H1 (cell line): Measurements from ENCODE around the gene OR2V2. TPM values are rescaled to one million over a fixed set of nuclear protein-coding genes. Genes with fewer than 3 reads are reported as not detected.

Experiments used
- CTCF ChIA-PET: fragments of 300-600 bp; sonication (Branson Sonifier 250); formaldehyde crosslinking; loops from one replicate; lab custom pipeline; 2021; ENCODE audit not compliant: partially characterized antibody; lab: Charles Lee
- POLR2A ChIA-PET: fragments of 300-600 bp; sonication (Branson Sonifier 250); formaldehyde crosslinking; loops from one replicate; lab custom pipeline; 2021; ENCODE audit warnings: inconsistent platforms; ENCODE audit not compliant: partially characterized antibody; lab: Charles Lee
- DNase-seq, 2 experiments: peaks; one replicate each; pipeline versions ENCODE4 v3.0.0 to v3.0.0-alpha.2; 2010 to 2022; ENCODE audit warnings: low spot score in 2 of 2, low read depth in 1 of 2, mixed read lengths in 1 of 2
- FAIRE-seq: peaks from 2 replicates; lab custom pipeline; 2011; peaks lifted over from hg19 to GRCh38; lab: Jason Lieb, UNC
- H2AFZ ChIP-seq: 2 replicates; pipeline ENCODE4 v1.8.1; 2012; ENCODE audit warnings: low read length, inconsistent platforms
- H2AK5ac ChIP-seq: 2 replicates; pipeline ENCODE4 v1.6.1; 2013; ENCODE audit warnings: low read depth, low read length
- H2BK120ac ChIP-seq: replicated peaks from 2 replicates; pipeline ENCODE3; 2013; ENCODE audit warnings: low read depth, low read length, inconsistent platforms
- H2BK12ac ChIP-seq: 2 replicates; pipeline ENCODE4 v1.6.1; 2013; ENCODE audit warnings: low read depth, low read length
- H2BK15ac ChIP-seq: 2 replicates; pipeline ENCODE4 v1.6.1; 2013; ENCODE audit warnings: low read length
- H2BK20ac ChIP-seq: 2 replicates; pipeline ENCODE4 v1.6.1; 2013; ENCODE audit warnings: low read length
- H2BK5ac ChIP-seq: 2 replicates; pipeline ENCODE4 v1.6.1; 2013; ENCODE audit warnings: low read depth, low read length
- H3K14ac ChIP-seq: 2 replicates; pipeline ENCODE4 v1.6.1; 2013; ENCODE audit warnings: inconsistent platforms; ENCODE audit not compliant: insufficient read length
- H3K18ac ChIP-seq: 2 replicates; pipeline ENCODE4 v1.6.1; 2013; ENCODE audit warnings: low read length; ENCODE audit errors: extremely low read depth
- H3K23ac ChIP-seq: 2 replicates; pipeline ENCODE4 v1.6.1; 2013; ENCODE audit warnings: inconsistent platforms; ENCODE audit not compliant: insufficient read length
- H3K23me2 ChIP-seq: 2 replicates; pipeline ENCODE4 v1.6.1; 2013; ENCODE audit warnings: low read depth, low read length
- H3K27ac ChIP-seq: 2 replicates; pipeline ENCODE4 v1.6.1; 2011; ENCODE audit warnings: low read depth, low read length, inconsistent platforms
- H3K27me3 ChIP-seq, 4 experiments: replicated peaks in 1 of 4; 1 replicate in 1 of 4; 2 replicates in 3 of 4; pipeline versions ENCODE4 v1.6.1 to v1.8.1; 2011 to 2013; ENCODE audit warnings: low read length in 3 of 4, mild to moderate bottlenecking in 3 of 4, inconsistent platforms in 2 of 4, mixed read lengths in 2 of 4, moderate library complexity in 1 of 4; ENCODE audit not compliant: control insufficient read depth in 3 of 4, insufficient read depth in 3 of 4; ENCODE audit errors: extremely low read depth in 1 of 4
- H3K36me3 ChIP-seq, 4 experiments: 2 replicates each; pipeline versions ENCODE4 v1.6.1 to v1.8.1; 2011 to 2013; ENCODE audit warnings: mild to moderate bottlenecking in 4 of 4, low read length in 3 of 4, moderate library complexity in 2 of 4, control low read depth in 1 of 4, inconsistent platforms in 1 of 4; ENCODE audit not compliant: insufficient read depth in 4 of 4, control insufficient read depth in 2 of 4
- H3K4ac ChIP-seq: replicated peaks from 2 replicates; pipeline ENCODE3; 2013; ENCODE audit warnings: low read length, low read depth, mixed read lengths, inconsistent platforms; ENCODE audit not compliant: insufficient read length
- H3K4me1 ChIP-seq, 4 experiments: replicated peaks in 1 of 4; 1 replicate in 1 of 4; 2 replicates in 3 of 4; pipeline versions ENCODE4 v1.6.1 to v1.8.1; 2011 to 2013; ENCODE audit warnings: low read length in 3 of 4, inconsistent platforms in 2 of 4, mixed read lengths in 1 of 4; ENCODE audit not compliant: insufficient read depth in 4 of 4, control insufficient read depth in 3 of 4
- H3K4me2 ChIP-seq, 2 experiments: 2 replicates each; pipeline versions ENCODE4 v1.6.1 to v1.8.1; 2011 to 2013; ENCODE audit warnings: low read depth in 2 of 2, low read length in 2 of 2, control low read depth in 1 of 2, inconsistent platforms in 1 of 2, mild to moderate bottlenecking in 1 of 2; ENCODE audit not compliant: insufficient read depth in 1 of 2
- H3K4me3 ChIP-seq, 4 experiments: fragments of 200-600, 300-600 bp in 1 of 4; sonication (generic), shearing (Covaris generic), sonication (Bioruptor Twin) in 1 of 4; 2 replicates each; pipeline versions ENCODE4 v1.5.1 to v1.8.1; 2011 to 2016; ENCODE audit warnings: low read length in 4 of 4, low read depth in 3 of 4, control low read depth in 2 of 4, inconsistent platforms in 2 of 4, mild to moderate bottlenecking in 2 of 4, mixed read lengths in 1 of 4, moderate library complexity in 1 of 4; ENCODE audit not compliant: insufficient read depth in 2 of 4; ENCODE audit errors: extremely low read depth in 1 of 4
- H3K56ac ChIP-seq: replicated peaks from 2 replicates; pipeline ENCODE3; 2013; ENCODE audit warnings: low read depth, mild to moderate bottlenecking, mixed read lengths, low read length, inconsistent platforms; ENCODE audit not compliant: insufficient read length
- H3K79me1 ChIP-seq: 2 replicates; pipeline ENCODE4 v1.6.1; 2013; ENCODE audit warnings: low read depth, low read length, control low read depth
- H3K79me2 ChIP-seq, 2 experiments: 2 replicates each; pipeline versions ENCODE4 v1.6.1 to v1.8.1; 2012 to 2013; ENCODE audit warnings: low read length in 2 of 2, mild to moderate bottlenecking in 2 of 2, inconsistent platforms in 1 of 2; ENCODE audit not compliant: insufficient read depth in 2 of 2, control insufficient read depth in 1 of 2
- H3K9ac ChIP-seq, 4 experiments: replicated peaks in 1 of 4; 1 replicate in 1 of 4; 2 replicates in 3 of 4; pipeline versions ENCODE4 v1.6.1 to v1.8.1; 2011 to 2013; ENCODE audit warnings: low read depth in 3 of 4, low read length in 3 of 4, control low read depth in 2 of 4, mild to moderate bottlenecking in 2 of 4, moderate library complexity in 2 of 4, inconsistent platforms in 1 of 4; ENCODE audit errors: extremely low read depth in 1 of 4
- H3K9me3 ChIP-seq, 2 experiments: 2 replicates each; pipeline versions ENCODE4 v1.6.1 to v1.8.1; 2012 to 2013; ENCODE audit warnings: mild to moderate bottlenecking in 2 of 2, moderate library complexity in 2 of 2, control low read depth in 1 of 2, inconsistent platforms in 1 of 2, low read depth in 1 of 2, low read length in 1 of 2, mixed read lengths in 1 of 2; ENCODE audit not compliant: insufficient read depth in 2 of 2
- H4K20me1 ChIP-seq, 2 experiments: replicated peaks in 1 of 2; 2 replicates each; pipeline versions ENCODE3 to v1.8.1; 2011 to 2013; ENCODE audit warnings: inconsistent platforms in 2 of 2, low read length in 2 of 2, mild to moderate bottlenecking in 1 of 2; ENCODE audit not compliant: insufficient read depth in 2 of 2, control insufficient read depth in 1 of 2
- H4K5ac ChIP-seq: 2 replicates; pipeline ENCODE4 v1.6.1; 2013; ENCODE audit warnings: low read length, low read depth, mixed read lengths, inconsistent platforms; ENCODE audit not compliant: insufficient read length
- H4K8ac ChIP-seq: 2 replicates; pipeline ENCODE4 v1.8.0; 2013; ENCODE audit warnings: mild to moderate bottlenecking, moderate library complexity, low read length, inconsistent platforms; ENCODE audit not compliant: insufficient read depth; ENCODE audit errors: extremely low read depth
- H4K91ac ChIP-seq: replicated peaks from 2 replicates; pipeline ENCODE3; 2013; ENCODE audit warnings: low read length, mixed read lengths, inconsistent platforms; ENCODE audit not compliant: insufficient read length
- SUZ12 ChIP-seq: fragments of 200-600 bp; sonication (generic); IDR thresholded peaks from 2 replicates; pipeline ENCODE4 v1.6.1; 2012; ENCODE audit warnings: mild to moderate bottlenecking, inconsistent platforms, low read length, moderate library complexity, mixed read lengths
- WGBS, 2 experiments: shearing (Covaris generic) in 1 of 2; methylation state at CpG; one replicate each; pipeline versions ENCODE4 v1.1.6 to v1.1.7; 2013 to 2015; ENCODE audit warnings: low lambda C conversion rate in 2 of 2, mixed read lengths in 2 of 2, inconsistent platforms in 1 of 2, low coverage in 1 of 2, missing lambda C conversion rate in 1 of 2; ENCODE audit not compliant: insufficient replicate concordance in 2 of 2, insufficient coverage in 1 of 2, insufficient read length in 1 of 2; ENCODE audit errors: extremely low coverage in 1 of 2, missing lambda C conversion rate in 1 of 2; 5-methylcytosine and 5-hydroxymethylcytosine counted together
- polyA plus RNA-seq, 7 experiments: library from polyadenylated mRNA; depleted of rRNA in 3 of 7; stranded (reverse) in 5 of 7; unstranded in 2 of 7; fragments of >200 nt in 5 of 7; fragments of 200-250 nt in 2 of 7; gene quantifications; 1 replicate in 5 of 7; 2 replicates in 1 of 7; 4 replicates in 1 of 7; pipeline versions ENCODE4 v1.2.1 to v1.2.3, GENCODE V29; 2011 to 2013; ENCODE audit warnings: missing spikeins in 2 of 7, mixed read lengths in 2 of 7
- total RNA-seq: library from RNA; stranded (reverse); fragmentation: NEBNext Ultra II Directional; extraction: Animal tissue kit (Norgen Biotek cat#: 25700); gene quantifications from 2 replicates; pipeline ENCODE4 v1.2.1, GENCODE V29; 2021

The OR2V2 gene
- total and polyA plus RNA-seq, 2 of the 8 experiments (the other 6 are each of a cell fraction or from before 2014, with no cell fraction given): not detected

- no peak overlapping the region for H3K4ac ChIP-seq
- no peak overlapping the region for H3K14ac ChIP-seq
- CTCF ChIA-PET: interaction anchor here (1.0 kb wide), 1 partner anchor 8 kb away, joined by 4 read pairs; no protein-coding TSS in a partner anchor
- no peak overlapping the region for H3K9ac ChIP-seq
- no peak overlapping the region for H3K27ac ChIP-seq
- FAIRE-seq (no peak), DNase-seq (no peak)
- no peak overlapping the region for H2BK15ac ChIP-seq
- POLR2A ChIA-PET: interaction anchor here (0.6 kb wide), 1 partner anchor 62 kb away, joined by 5 read pairs; no protein-coding TSS in a partner anchor
- no peaks in the 10 kb centered on the region for H3K36me3 ChIP-seq
- no peaks in the 10 kb centered on the region for H3K4me1 ChIP-seq
- H3K4me3 ChIP-seq: no peak overlapping the region
- no peaks in the 10 kb centered on the region; the same call in 1 of the 2 replicates for H3K23me2 ChIP-seq
- no peak overlapping the region for H3K56ac ChIP-seq
- H3K79me1 ChIP-seq: no peaks in the 10 kb centered on the region
- H2BK5ac ChIP-seq: no peak overlapping the region
- H4K8ac ChIP-seq: no peak overlapping the region
- WGBS, 2 experiments: 93% methylated on average over 4 of the region's 4 CpGs; no CpG with 5 or more reads in 1 of the 2 experiments
- no peak for TF ChIP-seq SUZ12
- H2AFZ ChIP-seq: no peak overlapping the region
- H2BK20ac ChIP-seq: no peak overlapping the region
- no peak overlapping the region for H3K23ac ChIP-seq
- H2BK12ac ChIP-seq: no peak overlapping the region
- H3K27me3 ChIP-seq: no peaks in the 10 kb centered on the region; a peak in 1 of 7 replicates
- no peak overlapping the region for H2BK120ac ChIP-seq
- no peak overlapping the region for H3K18ac ChIP-seq
- H3K79me2 ChIP-seq: no peaks in the 10 kb centered on the region
- no peaks in the 10 kb centered on the region for H4K20me1 ChIP-seq
- H3K4me2 ChIP-seq: no peak overlapping the region
- H4K91ac ChIP-seq: no peak overlapping the region
- H2AK5ac ChIP-seq: no peak overlapping the region
- H3K9me3 ChIP-seq: peaks cover 0 to 2% of the 10 kb centered on the region in 2 experiments; a peak in 2 of 4 replicates
- H4K5ac ChIP-seq: no peak overlapping the region
Measured at GRCh38 chr5:181136361-181136955, 10.9 kb upstream of the OR2V2 start.
